ENCODE measurements around the gene NLGN4Y. TPM values are rescaled to one million over a fixed set of nuclear protein-coding genes. Genes with fewer than 3 reads are reported as not detected.

NLGN4Y gene
- total RNA-seq, 1 donor from 2014 or later, result not detected

- Mint-ChIP-seq H3K36me3 (ENCODE audit: unreplicated experiment) (no peaks in the 10 kb centered on the region), H3K27me3 (ENCODE audit: unreplicated experiment) (no peaks in the 10 kb centered on the region), H3K4me1 (ENCODE audit: unreplicated experiment) (no peaks in the 10 kb centered on the region), H3K27ac (ENCODE audit: unreplicated experiment) (no peak overlapping the region), H3K9me3 (ENCODE audit: unreplicated experiment) (no peaks in the 10 kb centered on the region), H3K4me3 (ENCODE audit: unreplicated experiment) (no peak overlapping the region)
- no peak for DNase-seq (ENCODE audit: extremely low spot score, unreplicated experiment)
- no peak for TF ChIP-seq CTCF (IDR thresholded peaks at IDR 0.05)
Observed at GRCh38 chrY:14618513-14618912, 94.2 kb downstream of the NLGN4Y start.

GRCh38 chrY:14628208-14628607, 103.9 kb downstream of the NLGN4Y start:
- no peak overlapping the region for H3K4me3 Mint-ChIP-seq (ENCODE audit: unreplicated experiment)
- no peak for DNase-seq (ENCODE audit: extremely low spot score, unreplicated experiment)
- no peaks in the 10 kb centered on the region for H3K9me3 Mint-ChIP-seq (ENCODE audit: unreplicated experiment)
- no peaks in the 10 kb centered on the region for H3K36me3 Mint-ChIP-seq (ENCODE audit: unreplicated experiment)
- no peak overlapping the region for H3K27ac Mint-ChIP-seq (ENCODE audit: unreplicated experiment)
- H3K4me1 Mint-ChIP-seq (ENCODE audit: unreplicated experiment), result no peaks in the 10 kb centered on the region
- no peaks in the 10 kb centered on the region for H3K27me3 Mint-ChIP-seq (ENCODE audit: unreplicated experiment)
- TF ChIP-seq CTCF (IDR thresholded peaks at IDR 0.05), result no peak

- H3K4me1 Mint-ChIP-seq (ENCODE audit: unreplicated experiment), result no peaks in the 10 kb centered on the region
- no peak overlapping the region for H3K27ac Mint-ChIP-seq (ENCODE audit: unreplicated experiment)
- H3K36me3 Mint-ChIP-seq (ENCODE audit: unreplicated experiment), result no peaks in the 10 kb centered on the region
- TF ChIP-seq CTCF (IDR thresholded peaks at IDR 0.05), result no peak
- DNase-seq (ENCODE audit: extremely low spot score, unreplicated experiment), result no peak
- no peak overlapping the region for H3K4me3 Mint-ChIP-seq (ENCODE audit: unreplicated experiment)
- H3K27me3 Mint-ChIP-seq (ENCODE audit: unreplicated experiment), result no peaks in the 10 kb centered on the region
- no peaks in the 10 kb centered on the region for H3K9me3 Mint-ChIP-seq (ENCODE audit: unreplicated experiment)
Observed at GRCh38 chrY:14631676-14632075, 107.3 kb downstream of the NLGN4Y start.

GRCh38 chrY:14633718-14634117, 109.4 kb downstream of the NLGN4Y start:
- no peak overlapping the region for H3K27ac Mint-ChIP-seq (ENCODE audit: unreplicated experiment)
- no peaks in the 10 kb centered on the region for H3K4me1 Mint-ChIP-seq (ENCODE audit: unreplicated experiment)
- no peak for TF ChIP-seq CTCF (IDR thresholded peaks at IDR 0.05)
- H3K36me3 Mint-ChIP-seq (ENCODE audit: unreplicated experiment), result no peaks in the 10 kb centered on the region
- no peak overlapping the region for H3K4me3 Mint-ChIP-seq (ENCODE audit: unreplicated experiment)
- H3K27me3 Mint-ChIP-seq (ENCODE audit: unreplicated experiment), result no peaks in the 10 kb centered on the region
- DNase-seq (ENCODE audit: extremely low spot score, unreplicated experiment), result no peak
- H3K9me3 Mint-ChIP-seq (ENCODE audit: unreplicated experiment), result no peaks in the 10 kb centered on the region

- TF ChIP-seq CTCF (IDR thresholded peaks at IDR 0.05), result no peak
- H3K36me3 Mint-ChIP-seq (ENCODE audit: unreplicated experiment), result no peaks in the 10 kb centered on the region
- H3K4me3 Mint-ChIP-seq (ENCODE audit: unreplicated experiment), result no peak overlapping the region
- H3K4me1 Mint-ChIP-seq (ENCODE audit: unreplicated experiment), result no peaks in the 10 kb centered on the region
- no peaks in the 10 kb centered on the region for H3K27me3 Mint-ChIP-seq (ENCODE audit: unreplicated experiment)
- H3K27ac Mint-ChIP-seq (ENCODE audit: unreplicated experiment), result no peak overlapping the region
- H3K9me3 Mint-ChIP-seq (ENCODE audit: unreplicated experiment), result no peaks in the 10 kb centered on the region
- no peak for DNase-seq (ENCODE audit: extremely low spot score, unreplicated experiment)
Observed at GRCh38 chrY:14634954-14635353, 110.6 kb downstream of the NLGN4Y start.
